HG02870 (cell line): ENCODE measurements around the gene SLC22A13.
"Not testable (repeated sequence)": the region's sequence is repeated elsewhere in the genome, so short reads cannot be mapped to it uniquely, and the experiment has no call there.

Source experiments
- ATAC-seq: cut with Tn5 transposase; IDR thresholded peaks from one replicate; pipeline ENCODE4 v1.9.1; 2021; ENCODE audit warnings: mild to moderate bottlenecking, moderate library complexity; ENCODE audit not compliant: unreplicated experiment

Gene SLC22A13

GRCh38 chr3:38297053-38297452, 31.4 kb downstream of the SLC22A13 start:
- not testable (repeated sequence) for ATAC-seq

DNA sequence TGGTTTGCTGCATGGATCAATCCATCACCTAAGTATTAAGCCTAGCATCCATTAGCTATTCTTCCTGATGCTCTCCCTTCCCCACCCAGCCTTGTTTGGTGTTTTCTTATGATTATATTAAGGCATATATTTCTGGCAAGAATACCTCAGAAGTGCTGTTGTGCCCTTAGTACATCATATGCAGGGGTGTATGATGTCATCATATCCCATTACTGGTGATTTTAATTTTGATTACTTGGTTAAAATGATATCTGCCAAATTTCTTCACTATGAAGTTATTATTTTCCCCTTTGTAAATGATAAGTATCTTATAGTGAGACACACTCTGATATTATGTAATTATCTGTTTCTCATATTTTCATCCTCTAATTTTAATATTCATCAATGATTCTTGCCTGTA, 31.9 kb downstream of the SLC22A13 start:
- ATAC-seq: no peak

GRCh38 chr3:38297947-38298711, 32.5 kb downstream of the SLC22A13 start:
- no peak for ATAC-seq

DNA sequence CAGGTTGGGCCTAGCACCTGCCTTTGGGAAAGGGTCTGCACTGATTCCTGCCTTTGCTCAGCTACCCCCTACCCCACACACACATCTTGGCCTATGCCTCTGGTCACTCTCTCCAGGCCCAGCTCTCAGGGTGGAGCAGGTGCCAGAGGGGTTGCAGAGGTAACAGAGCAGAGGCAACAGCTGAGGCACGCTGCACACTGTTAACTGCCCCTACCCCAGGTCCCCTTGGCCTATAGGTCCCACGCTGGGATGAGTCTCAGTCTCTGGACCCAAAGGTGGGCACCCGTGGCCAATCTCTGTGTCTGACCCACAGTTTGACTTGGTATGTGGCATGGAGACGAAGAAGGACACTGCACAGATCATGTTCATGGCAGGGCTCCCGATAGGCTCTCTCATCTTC, 41.3 kb downstream of the SLC22A13 start:
- no peak for ATAC-seq

GRCh38 chr3:38307599-38307998, 42.0 kb downstream of the SLC22A13 start:
- ATAC-seq: no peak

- no peak for ATAC-seq
These were observed 42.8 kb downstream of the SLC22A13 start for GRCh38 chr3:38308456-38308855.

- ATAC-seq: no peak
These were observed 45.9 kb downstream of the SLC22A13 start for GRCh38 chr3:38311476-38311875.

DNA sequence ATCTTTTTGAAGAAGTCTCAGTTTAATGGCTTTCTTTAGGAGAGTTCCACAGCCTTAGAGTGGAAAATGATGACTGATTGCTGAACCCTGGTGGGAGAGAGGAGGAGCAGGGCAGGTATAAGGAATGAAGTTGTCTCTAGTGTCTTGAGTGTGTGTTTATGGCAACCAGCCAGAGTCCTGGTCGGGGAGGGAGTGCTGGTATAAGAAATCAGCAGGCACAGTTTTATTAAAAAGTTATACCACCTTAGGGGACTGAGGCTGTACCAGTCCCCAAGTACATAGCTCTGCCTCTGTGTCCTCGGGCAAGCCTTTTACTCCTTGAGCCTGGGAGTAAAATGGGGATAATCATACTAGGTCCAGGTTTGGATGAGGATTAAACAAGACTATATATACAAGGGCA, 46.3 kb downstream of the SLC22A13 start:
- ATAC-seq: no peak

DNA sequence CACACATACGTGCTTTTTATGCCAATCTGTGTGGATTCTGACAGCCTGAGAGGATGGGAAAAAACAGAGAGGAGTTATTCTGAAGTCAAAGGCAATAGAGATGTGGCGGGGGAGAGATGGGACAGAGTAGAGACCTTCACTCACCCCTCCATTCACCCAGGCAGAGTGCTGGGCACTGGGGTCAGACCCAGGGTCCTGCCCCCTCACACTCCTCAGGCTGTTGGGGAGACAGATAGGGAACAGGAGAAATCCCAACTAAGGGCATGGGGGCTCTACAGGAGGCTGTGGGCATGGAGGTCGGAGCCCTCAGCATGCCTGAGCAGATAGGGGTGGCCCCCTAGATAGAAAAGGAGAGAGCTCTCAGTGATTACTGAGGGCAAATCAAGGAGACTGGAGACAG, 46.7 kb downstream of the SLC22A13 start:
- ATAC-seq: no peak

GRCh38 chr3:38313263-38313662, 47.7 kb downstream of the SLC22A13 start:
- ATAC-seq: no peak

- no peak for ATAC-seq
These were observed 48.1 kb downstream of the SLC22A13 start for GRCh38 chr3:38313695-38314094.

DNA sequence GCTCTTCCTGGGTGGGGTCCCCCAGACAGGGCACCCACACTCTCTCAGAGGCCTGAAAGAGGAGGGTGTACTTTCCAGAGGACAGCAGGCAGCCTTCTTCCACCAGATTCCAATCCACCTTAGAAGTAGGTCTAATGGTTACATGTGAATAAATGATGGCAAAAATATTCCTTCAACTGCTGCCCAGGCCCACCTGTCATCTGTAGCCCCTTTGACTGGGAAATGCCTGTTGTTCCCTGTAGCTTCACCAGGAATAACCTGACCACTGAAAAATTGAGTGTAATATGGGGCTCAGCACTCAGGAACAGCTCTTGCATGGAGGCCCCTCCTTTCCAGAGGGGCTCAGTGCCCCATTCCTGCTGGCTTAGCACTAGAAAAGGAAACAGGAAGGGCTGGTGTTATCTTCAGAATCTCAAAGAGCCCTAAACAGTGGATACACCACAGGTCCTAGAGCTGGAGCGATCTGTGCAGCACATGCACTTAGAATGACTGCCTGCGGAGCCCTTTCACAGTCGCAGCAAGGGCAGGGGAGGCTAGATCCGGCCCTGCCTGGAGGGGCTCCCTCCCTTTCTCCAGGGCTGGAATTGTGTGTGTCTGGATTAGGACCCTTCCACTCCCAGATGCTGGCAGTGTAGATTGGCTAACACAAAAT, 48.6 kb downstream of the SLC22A13 start:
- no peak for ATAC-seq

- no peak for ATAC-seq
These were observed 49.3 kb downstream of the SLC22A13 start for GRCh38 chr3:38314764-38315487.

DNA sequence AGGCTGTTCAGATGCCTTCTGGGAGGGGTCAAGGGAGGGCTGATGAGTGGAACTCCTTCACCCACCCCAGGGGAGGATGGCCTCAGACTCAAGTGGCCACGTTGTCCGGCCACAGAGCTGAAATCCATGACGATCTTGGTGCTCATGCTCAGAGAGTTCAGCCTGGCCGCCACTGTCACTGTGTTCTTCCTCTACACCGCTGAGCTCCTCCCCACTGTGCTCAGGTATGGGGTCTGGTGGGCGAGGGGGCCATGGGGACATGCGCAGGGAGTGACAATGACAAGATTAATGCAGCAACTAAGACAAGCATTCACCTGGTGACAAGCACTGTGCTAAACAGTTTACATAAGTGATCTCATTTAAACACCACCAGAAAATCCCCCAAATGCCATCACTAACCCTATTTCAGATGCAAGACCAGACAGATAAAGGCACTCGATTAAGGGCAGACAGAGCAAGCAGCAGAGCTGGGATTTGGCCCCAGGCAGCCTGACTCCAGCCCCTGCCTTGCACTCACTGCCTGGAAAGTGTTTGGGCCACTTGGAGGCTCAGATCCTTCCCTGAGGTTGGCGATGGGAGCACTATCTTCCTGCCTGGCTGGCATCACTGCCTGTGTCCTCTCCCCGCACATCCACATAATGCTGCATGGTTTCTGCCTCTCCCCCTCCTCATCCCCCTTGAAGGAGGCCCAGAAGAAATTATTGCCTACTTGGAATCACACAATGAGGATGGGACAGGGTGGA, 50.0 kb downstream of the SLC22A13 start:
- ATAC-seq: no peak

DNA sequence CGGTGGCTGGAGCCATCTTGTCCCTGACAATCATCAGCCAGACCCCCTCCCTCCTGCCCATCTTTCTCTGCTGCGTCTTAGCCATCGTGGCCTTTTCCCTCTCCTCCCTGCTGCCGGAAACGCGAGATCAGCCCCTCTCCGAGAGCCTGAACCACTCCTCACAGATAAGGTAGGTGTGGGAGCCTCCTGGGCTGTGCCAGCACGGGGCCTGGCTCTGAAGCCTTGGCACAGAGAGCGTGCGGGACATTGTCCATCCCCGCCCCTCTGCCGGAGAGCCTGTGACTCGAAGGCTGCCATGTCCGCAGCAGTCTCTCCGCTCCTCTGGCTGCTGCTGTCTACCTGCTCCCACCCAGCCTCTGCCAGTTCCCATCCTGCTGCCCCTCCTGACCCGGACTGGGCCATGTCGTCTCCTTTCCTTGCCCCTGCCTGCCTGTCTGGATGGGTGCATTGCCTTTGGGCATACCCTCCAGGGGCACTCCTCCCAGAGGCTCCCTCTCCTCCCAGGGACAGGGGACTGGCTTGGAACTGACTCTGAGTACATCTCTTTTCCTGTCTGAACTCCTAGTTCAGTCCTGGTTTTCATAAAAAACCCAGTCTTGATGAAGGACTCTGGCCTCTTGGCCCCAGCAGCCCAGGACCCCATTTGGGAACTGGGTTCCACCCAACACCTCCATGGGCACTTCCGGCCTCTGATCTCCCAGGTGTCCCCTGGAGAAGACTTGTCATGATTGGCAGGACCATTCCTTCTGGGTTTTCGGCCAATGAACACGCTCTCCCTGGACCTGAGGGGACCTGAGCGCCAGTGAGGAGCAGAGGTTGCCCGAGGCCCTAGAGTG, 51.0 kb downstream of the SLC22A13 start:
- ATAC-seq: no peak

GRCh38 chr3:38317192-38317759, 51.7 kb downstream of the SLC22A13 start:
- no peak for ATAC-seq

DNA sequence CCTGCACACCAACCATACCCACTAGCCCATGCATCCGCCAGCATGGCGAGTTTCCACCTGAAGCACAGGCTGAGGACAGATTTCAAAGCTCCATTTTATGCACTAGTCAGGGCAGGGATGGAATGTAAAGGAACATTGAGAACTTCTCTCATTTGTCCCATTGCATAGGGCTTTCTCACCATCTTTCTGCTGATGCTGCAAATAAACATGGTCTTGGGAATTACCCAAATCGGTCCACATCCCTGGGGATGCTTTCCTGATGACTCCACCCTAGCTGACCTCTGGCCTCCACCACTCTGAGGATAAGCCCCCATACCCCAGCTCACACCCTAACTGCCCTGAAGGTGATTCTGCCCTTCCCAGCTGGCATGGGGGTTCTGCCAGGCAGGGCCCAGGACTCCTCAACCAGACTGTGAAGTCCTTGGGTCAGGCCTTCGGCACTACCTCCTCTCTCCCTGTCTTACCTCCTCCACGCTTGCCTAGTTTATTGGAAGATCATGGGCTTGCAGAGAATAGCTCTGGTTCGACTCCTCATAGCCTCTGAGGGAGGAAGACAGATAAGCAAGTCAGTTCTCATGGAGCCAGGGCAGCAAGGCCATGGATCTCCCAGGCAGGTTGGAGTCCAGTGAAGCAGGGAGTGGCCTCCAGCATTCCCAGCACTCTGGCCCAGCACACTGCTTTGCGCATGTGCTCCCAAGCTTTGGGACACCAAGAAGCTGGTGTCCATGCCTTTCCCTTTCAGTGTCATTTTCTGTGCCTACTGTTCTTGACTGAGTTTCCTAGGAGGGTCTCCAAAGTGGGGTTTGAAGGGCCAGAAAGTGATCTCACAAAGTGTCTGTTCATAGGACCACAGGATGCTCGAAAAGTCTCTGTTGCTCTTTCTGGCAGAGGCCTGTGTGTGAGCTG, 53.4 kb downstream of the SLC22A13 start:
- no peak for ATAC-seq

DNA sequence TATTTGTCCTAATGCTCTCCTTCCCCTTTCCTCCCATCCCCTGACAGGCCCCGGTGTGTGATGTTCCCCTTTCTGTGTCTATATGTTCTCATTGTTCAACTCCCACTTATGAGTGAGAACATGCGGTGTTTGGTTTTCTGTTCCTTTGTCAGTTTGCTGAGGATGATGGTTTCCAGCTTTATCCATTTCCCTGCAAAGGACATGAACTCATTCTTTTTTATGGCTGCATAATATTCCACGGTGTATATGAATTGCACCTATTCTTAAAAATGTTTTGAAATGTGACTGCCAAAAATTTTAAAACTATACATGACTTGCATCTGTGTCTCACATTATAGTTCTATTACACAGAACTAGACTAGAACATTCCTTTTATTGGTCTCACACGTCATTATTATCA, 55.0 kb downstream of the SLC22A13 start:
- not testable (repeated sequence) for ATAC-seq

GRCh38 chr3:38323060-38323459, 57.4 kb downstream of the SLC22A13 start:
- no peak for ATAC-seq
